Upper lobe of left lung (tissue), 4 donors: ENCODE results near the gene MRPS18A.

Source experiments
- EP300 ChIP-seq, 4 donors: sonication (generic); formaldehyde crosslinking; IDR thresholded peaks; one replicate each; pipeline ENCODE4 v1.5.1; 2017; ENCODE audit warnings: antibody characterized with exemption in 4 of 4, control low read depth in 2 of 4
- POLR2A ChIP-seq, 4 donors: fragments of 450-650 bp; IDR thresholded peaks; one replicate each; pipeline ENCODE4 v1.5.1; 2016 to 2017; ENCODE audit warnings: antibody characterized with exemption in 4 of 4, mild to moderate bottlenecking in 2 of 4
- POLR2AphosphoS5 ChIP-seq, 2 donors: sonication (generic); formaldehyde crosslinking; IDR thresholded peaks; one replicate each; pipeline ENCODE4 v1.5.1; 2017; ENCODE audit warnings: antibody characterized with exemption in 2 of 2
- TF ChIP-seq, protein P1 (sequence below), 6 experiments: fragments of 450-650 bp in 4 of 6; fragments of 200-600 bp in 2 of 6; sonication (generic) in 2 of 6; IDR thresholded peaks; one replicate each; pipeline ENCODE4 v1.5.1; 2016 to 2019; ENCODE audit warnings: antibody characterized with exemption in 6 of 6

DNA sequence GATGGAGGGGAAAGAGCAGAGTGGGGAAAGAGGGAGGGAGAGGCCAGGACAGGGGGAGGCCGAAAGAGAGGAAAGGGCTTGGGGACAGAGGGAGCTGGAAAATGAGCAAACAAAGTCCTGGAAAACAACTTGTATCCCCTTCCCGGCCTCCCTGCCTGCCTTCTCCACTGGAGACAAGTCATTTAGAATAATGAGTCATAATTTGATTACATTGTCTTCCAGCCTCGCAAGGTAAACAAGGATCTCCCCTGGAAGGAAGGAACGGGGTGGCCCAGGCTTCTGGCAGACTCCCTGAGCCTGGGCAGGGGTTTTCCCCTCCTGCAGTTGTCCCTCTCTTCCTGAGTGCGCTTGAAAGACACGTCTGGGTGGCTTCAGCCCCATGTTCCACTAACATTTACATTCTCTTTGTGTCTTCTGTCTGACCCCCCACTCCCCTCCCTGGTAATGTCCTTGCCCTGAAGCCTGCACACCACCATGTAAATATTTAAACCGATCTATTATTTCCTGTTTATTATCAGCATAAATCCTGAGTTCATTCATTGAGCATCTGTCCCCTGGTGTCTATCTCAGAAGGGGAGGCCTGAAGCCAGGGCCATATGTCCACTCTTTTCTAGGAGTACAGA, 12.1 kb upstream of the MRPS18A start:
- TF ChIP-seq, protein P1, sequence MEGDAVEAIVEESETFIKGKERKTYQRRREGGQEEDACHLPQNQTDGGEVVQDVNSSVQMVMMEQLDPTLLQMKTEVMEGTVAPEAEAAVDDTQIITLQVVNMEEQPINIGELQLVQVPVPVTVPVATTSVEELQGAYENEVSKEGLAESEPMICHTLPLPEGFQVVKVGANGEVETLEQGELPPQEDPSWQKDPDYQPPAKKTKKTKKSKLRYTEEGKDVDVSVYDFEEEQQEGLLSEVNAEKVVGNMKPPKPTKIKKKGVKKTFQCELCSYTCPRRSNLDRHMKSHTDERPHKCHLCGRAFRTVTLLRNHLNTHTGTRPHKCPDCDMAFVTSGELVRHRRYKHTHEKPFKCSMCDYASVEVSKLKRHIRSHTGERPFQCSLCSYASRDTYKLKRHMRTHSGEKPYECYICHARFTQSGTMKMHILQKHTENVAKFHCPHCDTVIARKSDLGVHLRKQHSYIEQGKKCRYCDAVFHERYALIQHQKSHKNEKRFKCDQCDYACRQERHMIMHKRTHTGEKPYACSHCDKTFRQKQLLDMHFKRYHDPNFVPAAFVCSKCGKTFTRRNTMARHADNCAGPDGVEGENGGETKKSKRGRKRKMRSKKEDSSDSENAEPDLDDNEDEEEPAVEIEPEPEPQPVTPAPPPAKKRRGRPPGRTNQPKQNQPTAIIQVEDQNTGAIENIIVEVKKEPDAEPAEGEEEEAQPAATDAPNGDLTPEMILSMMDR (IDR thresholded peaks at IDR 0.05): no peak
- TF ChIP-seq POLR2AphosphoS5 (IDR thresholded peaks at IDR 0.05): peak; percentile 65 to 85
- TF ChIP-seq POLR2A (IDR thresholded peaks at IDR 0.05): no peak
- TF ChIP-seq EP300 (IDR thresholded peaks at IDR 0.05): peak in 2 of 4 donors; percentile 51 to 76
